Naive thymus-derived CD4-positive, alpha-beta T cell (primary cell): ENCODE results near the gene ARF1. TPM values are rescaled to one million over a fixed set of nuclear protein-coding genes. Genes with fewer than 3 reads are reported as not detected.

Experiments used
- ATAC-seq: fragments of 150-1000 bp; cut with Tn5 transposase; 2 replicates; pipeline ENCODE4 v1.10.0; 2021; ENCODE audit warnings: mild to moderate bottlenecking, moderate library complexity
- CTCF ChIA-PET: fragments of 350-600 bp; sonication (Branson Sonifier 250); formaldehyde crosslinking; loops from one replicate; lab custom pipeline; 2021; ENCODE audit warnings: antibody characterized with exemption; lab: Charles Lee
- POLR2A ChIA-PET: fragments of 350-600 bp; sonication (Branson Sonifier 250); formaldehyde crosslinking; loops from one replicate; lab custom pipeline; 2021; ENCODE audit warnings: antibody characterized with exemption, inconsistent platforms; lab: Charles Lee
- DNase-seq, 9 donors: peaks; one replicate each; pipeline versions ENCODE4 v3.0.0 to v3.0.0-alpha.2; 2020 to 2022; ENCODE audit warnings: mixed read lengths in 1 of 9
- H3K27ac ChIP-seq: one replicate; pipeline ENCODE4 v1.7.0; 2013; ENCODE audit warnings: mild to moderate bottlenecking, low read depth, low read length, moderate library complexity
- H3K27me3 ChIP-seq, 2 donors: one replicate each; pipeline ENCODE4 v1.7.0; 2013; ENCODE audit warnings: low read length in 2 of 2, mild to moderate bottlenecking in 2 of 2, moderate library complexity in 2 of 2; ENCODE audit not compliant: control insufficient read depth in 2 of 2, insufficient read depth in 2 of 2
- H3K36me3 ChIP-seq, 3 experiments: 1 replicate in 2 of 3; 2 replicates in 1 of 3; pipeline ENCODE4 v1.7.0; 2013; ENCODE audit warnings: low read length in 3 of 3, mild to moderate bottlenecking in 3 of 3, moderate library complexity in 1 of 3; ENCODE audit not compliant: insufficient read depth in 3 of 3, control insufficient read depth in 2 of 3
- H3K4me1 ChIP-seq, 2 donors: one replicate each; pipeline ENCODE4 v1.7.0; 2013; ENCODE audit warnings: low read length in 2 of 2, mild to moderate bottlenecking in 2 of 2, moderate library complexity in 1 of 2; ENCODE audit not compliant: control insufficient read depth in 2 of 2, insufficient read depth in 2 of 2
- H3K4me3 ChIP-seq: 2 replicates; pipeline ENCODE4 v1.7.0; 2013; ENCODE audit warnings: mild to moderate bottlenecking, low read length
- H3K9me3 ChIP-seq, 3 experiments: 1 replicate in 2 of 3; 2 replicates in 1 of 3; pipeline ENCODE4 v1.7.0; 2013; ENCODE audit warnings: low read length in 3 of 3; ENCODE audit not compliant: control insufficient read depth in 2 of 3
- H3K27ac Mint-ChIP-seq, 9 donors: one replicate each; pipeline ENCODE4 v1.8.0; 2020 to 2022; ENCODE audit warnings: mixed read lengths in 9 of 9, mild to moderate bottlenecking in 8 of 9, moderate library complexity in 5 of 9, inconsistent platforms in 2 of 9
- H3K27me3 Mint-ChIP-seq, 5 donors: one replicate each; pipeline ENCODE4 v1.8.0; 2021 to 2022; ENCODE audit warnings: mixed read lengths in 5 of 5, mild to moderate bottlenecking in 1 of 5
- H3K36me3 Mint-ChIP-seq, 5 donors: one replicate each; pipeline ENCODE4 v1.8.0; 2020 to 2022; ENCODE audit warnings: mixed read lengths in 5 of 5, mild to moderate bottlenecking in 3 of 5, inconsistent platforms in 1 of 5
- H3K4me1 Mint-ChIP-seq, 7 donors: one replicate each; pipeline ENCODE4 v1.8.0; 2020 to 2022; ENCODE audit warnings: mixed read lengths in 7 of 7, mild to moderate bottlenecking in 3 of 7, inconsistent platforms in 1 of 7
- H3K4me3 Mint-ChIP-seq, 10 donors: one replicate each; pipeline ENCODE4 v1.8.0; 2020 to 2022; ENCODE audit warnings: mild to moderate bottlenecking in 10 of 10, mixed read lengths in 10 of 10, moderate library complexity in 6 of 10, inconsistent platforms in 2 of 10
- H3K9me3 Mint-ChIP-seq, 11 donors: one replicate each; pipeline ENCODE4 v1.8.0; 2020 to 2022; ENCODE audit warnings: mixed read lengths in 11 of 11, mild to moderate bottlenecking in 4 of 11, inconsistent platforms in 1 of 11, moderate library complexity in 1 of 11
- intact Hi-C, 2 donors: fragments of 100-400 bp; cut with micrococcal nuclease; formaldehyde crosslinking; loops; one replicate each; pipeline ENCODE4 v1.15.1; 2023
- polyA plus RNA-seq, 2 donors: library from polyadenylated mRNA; unstranded; fragments of 300-500 nt; fragmentation: Illumina TruSeq; gene quantifications; one replicate each; pipeline ENCODE4 v1.2.3, GENCODE V29; 2021
- total RNA-seq, 6 experiments: library from RNA in 5 of 6; stranded (reverse) in 5 of 6; gene quantifications; 1 replicate in 5 of 6; 2 replicates in 1 of 6; pipeline ENCODE4 v1.2.3 and lab custom pipeline; 2021 to 2026

The ARF1 gene
- total RNA-seq = 100 to 1,000 TPM; 198 to 390 (median 259) TPM
- 100 to 1,000 TPM; 382 to 434 TPM for polyA plus RNA-seq
- 189 reads per million, percentile 92 among the genes with 10 or more reads in this experiment for total RNA-seq (lab: John Stamatoyannopoulos, UW)

- CTCF ChIA-PET = interaction anchor here (1.4 kb wide), 1 partner anchor 27 kb away, joined by 3 read pairs; the partner anchor contains the start of gene MRPL55
- ATAC-seq = peak; percentile 97
Measured at GRCh38 chr1:228082214-228082917, at the start of gene ARF1. ARF1 (plus strand) TSS chr1:228082708; CDS start chr1:228097115, 14,407 bp downstream.

GRCh38 chr1:228033376-228033775 is 49.1 kb upstream of the ARF1 start:
- ChIA-PET CTCF (no interaction called here), POLR2A (interaction anchor here (0.6 kb wide), 1 partner anchor 105 kb away, joined by 3 read pairs; no protein-coding TSS in a partner anchor)
- H3K4me1 Mint-ChIP-seq = peaks cover 0 to 3% (median 0%) of the 10 kb centered on the region in 7 donors
- ATAC-seq (no peak), DNase-seq (no peak)
- peaks cover 0 to 5% of the 10 kb centered on the region in 2 donors for H3K4me1 ChIP-seq
- intact Hi-C loops = no loop called here
- no peaks in the 10 kb centered on the region for H3K36me3 ChIP-seq
- no peak overlapping the region for H3K4me3 ChIP-seq
- peaks cover 15 to 51% (median 31%) of the 10 kb centered on the region in 5 donors for H3K27me3 Mint-ChIP-seq
- no peak overlapping the region for H3K27ac Mint-ChIP-seq
- no peaks in the 10 kb centered on the region for H3K9me3 ChIP-seq
- no peak overlapping the region for H3K27ac ChIP-seq
- no peak overlapping the region for H3K4me3 Mint-ChIP-seq
- H3K27me3 ChIP-seq = peaks cover 0 to 6% of the 10 kb centered on the region in 2 donors
- H3K36me3 Mint-ChIP-seq = peaks cover 0 to 7% (median 0%) of the 10 kb centered on the region in 5 donors
- H3K9me3 Mint-ChIP-seq = peaks cover 0 to 6% (median 2%) of the 10 kb centered on the region in 11 donors

More at GRCh38 chr1:228082214-228082917, at the start of gene ARF1:
- intact Hi-C loops = loop anchor here (1.0 to 10.0 kb wide), 17 partner anchors 21 to 1348 kb away; partner anchors contain the start of genes C1orf35 (in 2 of the 2), GUK1 (in 2 of the 2), JMJD4 (in 2 of the 2) and MRPL55 (in 2 of the 2)
- Mint-ChIP-seq H3K4me3 (peak within 1 kb of the TSS; percentile 89 to 97 (median 95)), H3K27ac (peak within 1 kb of the TSS; percentile 76 to 97 (median 95)), H3K36me3 (peaks cover 0 to 17% (median 0%) of the 10 kb centered on the region in 5 donors), H3K4me1 (peaks cover 36 to 66% (median 52%) of the 10 kb centered on the region in 7 donors), H3K9me3 (no peaks in the 10 kb centered on the region), H3K27me3 (no peaks in the 10 kb centered on the region)
- DNase-seq = peak; percentile 89 to 99 (median 96)
- Histone ChIP-seq H3K27ac (peak within 1 kb of the TSS; percentile 97), H3K4me3 (peak within 1 kb of the TSS; percentile 88), H3K9me3 (no peaks in the 10 kb centered on the region), H3K27me3 (no peaks in the 10 kb centered on the region), H3K4me1 (peaks cover 42 to 44% of the 10 kb centered on the region in 2 donors), H3K36me3 (peaks cover 0 to 11% (median 0%) of the 10 kb centered on the region in 3 experiments)
- POLR2A ChIA-PET = interaction anchor here (0.6 to 2.5 kb wide), 23 partner anchors 9 to 1259 kb away, joined by 3 to 10 read pairs (median 5); partner anchors contain the start of genes C1orf35, GUK1, IBA57 and MRPL55

- CTCF ChIA-PET = no interaction called here
- intact Hi-C loops = no loop called here
- H3K4me1 Mint-ChIP-seq = peaks cover 0 to 3% (median 0%) of the 10 kb centered on the region in 7 donors
- Histone ChIP-seq H3K36me3 (no peaks in the 10 kb centered on the region), H3K4me1 (peaks cover 0 to 5% of the 10 kb centered on the region in 2 donors), H3K27me3 (peaks cover 0 to 9% of the 10 kb centered on the region in 2 donors), H3K9me3 (no peaks in the 10 kb centered on the region), H3K27ac (no peak overlapping the region), H3K4me3 (no peak overlapping the region)
- ATAC-seq (no peak), DNase-seq (no peak)
- peaks cover 0 to 6% (median 2%) of the 10 kb centered on the region in 11 donors for H3K9me3 Mint-ChIP-seq
- no peak overlapping the region for H3K27ac Mint-ChIP-seq
- H3K4me3 Mint-ChIP-seq = no peak overlapping the region
- H3K27me3 Mint-ChIP-seq = peaks cover 15 to 61% (median 35%) of the 10 kb centered on the region in 5 donors
- peaks cover 0 to 7% (median 0%) of the 10 kb centered on the region in 5 donors for H3K36me3 Mint-ChIP-seq
- POLR2A ChIA-PET = no interaction called here
Measured at GRCh38 chr1:228034954-228035837, 47.3 kb upstream of the ARF1 start.

- ATAC-seq = no peak
- peaks cover 0 to 9% of the 10 kb centered on the region in 2 donors for H3K27me3 ChIP-seq
- CTCF ChIA-PET = no interaction called here
- no peaks in the 10 kb centered on the region for H3K9me3 ChIP-seq
- POLR2A ChIA-PET = no interaction called here
- intact Hi-C loops = no loop called here
- H3K27ac ChIP-seq = no peak overlapping the region
- no peak overlapping the region for H3K4me3 ChIP-seq
- H3K27me3 Mint-ChIP-seq = peaks cover 15 to 61% (median 37%) of the 10 kb centered on the region in 5 donors
- peaks cover 0 to 7% (median 0%) of the 10 kb centered on the region in 5 donors for H3K36me3 Mint-ChIP-seq
- no peaks in the 10 kb centered on the region for H3K36me3 ChIP-seq
- no peak for DNase-seq
- no peak overlapping the region for H3K4me3 Mint-ChIP-seq
- no peak overlapping the region for H3K27ac Mint-ChIP-seq
- H3K9me3 Mint-ChIP-seq = peaks cover 0 to 6% (median 2%) of the 10 kb centered on the region in 11 donors
- peaks cover 0 to 3% (median 0%) of the 10 kb centered on the region in 7 donors for H3K4me1 Mint-ChIP-seq
- H3K4me1 ChIP-seq = peaks cover 0 to 5% of the 10 kb centered on the region in 2 donors
Measured at GRCh38 chr1:228035844-228036243, 46.7 kb upstream of the ARF1 start.

DNA sequence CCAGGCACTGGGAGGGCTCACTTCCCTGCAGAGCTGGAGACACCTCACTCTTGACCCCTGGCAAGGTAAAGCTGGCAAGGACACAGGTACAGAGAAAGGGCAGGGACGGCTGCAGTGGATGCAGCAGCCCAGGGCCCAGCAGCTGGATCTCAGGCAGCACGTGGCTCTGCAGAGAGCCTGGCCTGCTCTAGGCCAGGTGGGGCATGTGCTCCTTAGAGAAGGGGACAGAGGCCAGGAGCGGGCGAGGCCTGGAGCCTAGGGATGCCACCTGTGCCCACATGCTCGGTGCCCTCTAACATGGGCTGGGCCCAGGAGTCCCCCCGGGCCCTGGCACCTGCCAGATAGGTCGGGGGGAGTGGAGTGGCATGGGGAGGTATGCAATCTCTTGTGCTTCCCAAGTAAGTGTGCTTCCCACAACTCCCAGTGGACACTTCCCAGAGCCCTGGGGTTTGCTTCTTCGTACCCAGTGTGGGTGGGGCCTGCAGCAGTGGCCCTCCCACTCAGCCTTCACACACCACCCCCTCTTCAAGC is 45.7 kb upstream of the ARF1 start:
- Mint-ChIP-seq H3K4me1 (peaks cover 0 to 3% (median 0%) of the 10 kb centered on the region in 7 donors), H3K9me3 (peaks cover 0 to 6% (median 0%) of the 10 kb centered on the region in 11 donors), H3K4me3 (peak overlapping the region in 4 of 10 donors; percentile 46 to 73 (median 56)), H3K27me3 (peaks cover 15 to 52% (median 36%) of the 10 kb centered on the region in 5 donors), H3K36me3 (peaks cover 0 to 4% (median 0%) of the 10 kb centered on the region in 5 donors), H3K27ac (no peak overlapping the region)
- CTCF ChIA-PET = no interaction called here
- Histone ChIP-seq H3K4me3 (no peak overlapping the region), H3K27ac (no peak overlapping the region), H3K36me3 (no peaks in the 10 kb centered on the region), H3K4me1 (peaks cover 0 to 5% of the 10 kb centered on the region in 2 donors), H3K9me3 (no peaks in the 10 kb centered on the region), H3K27me3 (peaks cover 0 to 9% of the 10 kb centered on the region in 2 donors)
- DNase-seq = no peak
- intact Hi-C loops = no loop called here
- peak; percentile 25 for ATAC-seq
- POLR2A ChIA-PET = no interaction called here
